ENCODE results near the gene LY86. TPM values are rescaled to one million over a fixed set of nuclear protein-coding genes. Genes with fewer than 3 reads are reported as not detected.

Gene LY86
- total RNA-seq, 1 experiment from 2014 or later, result not detected

GRCh38 chr6:6547110-6547879 lies 41.2 kb upstream of the LY86 start:
- Histone ChIP-seq H3K27me3 (ENCODE audit: insufficient read depth, low read length) (no peaks in the 10 kb centered on the region), H3K23me2 (ENCODE audit: insufficient read length, low read depth, low read length, poor library complexity, severe bottlenecking) (peaks cover 10% of the 10 kb centered on the region), H2BK120ac (ENCODE audit: low read depth, low read length, poor library complexity, severe bottlenecking) (no peak overlapping the region), H4K5ac (ENCODE audit: insufficient read length, low read depth, low read length) (no peak overlapping the region), H2BK5ac (ENCODE audit: insufficient read length, low read length) (no peak overlapping the region), H3K4me2 (ENCODE audit: insufficient read depth, insufficient read length, low read length) (peak overlapping the region; percentile 58), H2BK12ac (ENCODE audit: insufficient read length, low read depth, low read length) (no peak overlapping the region), H2AFZ (ENCODE audit: low read length) (peak overlapping the region; percentile 98), H4K20me1 (ENCODE audit: control insufficient read depth, insufficient read depth, insufficient read length) (no peaks in the 10 kb centered on the region), H3K18ac (ENCODE audit: insufficient read length, low read depth, low read length) (no peak overlapping the region), H3K14ac (ENCODE audit: insufficient read depth, low read length) (no peak overlapping the region), H3K9ac (ENCODE audit: extremely low read depth, insufficient read length, low read length) (no peak overlapping the region), H3K23ac (ENCODE audit: insufficient read length, low read depth, low read length) (no peak overlapping the region), H3K27ac (ENCODE audit: insufficient read length, low read depth, low read length) (peak overlapping the region; percentile 5), H4K91ac (ENCODE audit: insufficient read length, low read depth, low read length) (no peak overlapping the region), H3K4ac (ENCODE audit: low read depth, low read length) (no peak overlapping the region), H2BK20ac (ENCODE audit: low read depth, low read length, poor library complexity, severe bottlenecking) (no peak overlapping the region), H3K9me3 (ENCODE audit: control insufficient read depth, low read depth, low read length) (no peaks in the 10 kb centered on the region), H3K4me1 (ENCODE audit: insufficient read depth, low read length) (no peaks in the 10 kb centered on the region), H3T11ph (ENCODE audit: low read length) (no peak overlapping the region), H3K56ac (ENCODE audit: insufficient read length, low read depth, low read length) (no peak overlapping the region), H2BK15ac (ENCODE audit: low read depth, low read length) (no peak overlapping the region), H4K8ac (replicated peaks; ENCODE audit: insufficient read length, low read depth, low read length) (no peak overlapping the region), H3K79me2 (ENCODE audit: insufficient read depth, low read length) (no peaks in the 10 kb centered on the region), H2AK5ac (ENCODE audit: insufficient read length, low read length) (no peak overlapping the region), H3K79me1 (ENCODE audit: insufficient read depth, low read depth, low read length, poor library complexity, severe bottlenecking) (no peaks in the 10 kb centered on the region)
- Mint-ChIP-seq H3K4me1 (peaks cover 14 to 16% of the 10 kb centered on the region in 2 experiments), H3K36me3 (ENCODE audit: insufficient read depth in 1 of 3, low read depth in 3 of 3) (peaks cover under 1 to 7% (median 2%) of the 10 kb centered on the region in 3 experiments; a peak in 4 of 7 replicates), H3K9me3 (peaks cover 7 to 10% of the 10 kb centered on the region in 2 experiments; a peak in 4 of 5 replicates), H3K27ac (peak overlapping the region in 2 of 3 experiments; percentile 65 to 72; a peak in 5 of 7 replicates), H3K4me3 (peak overlapping the region; percentile 67 to 76), H3K27me3 (ENCODE audit: low read depth) (peaks cover 39% of the 10 kb centered on the region)
- DNase-seq, result peak; percentile 93
- peak; percentile 97 for TF ChIP-seq CTCF (conservative IDR thresholded peaks at IDR 0.05)
- WGBS (ENCODE audit: extremely low coverage, insufficient read length, low lambda C conversion rate), result no CpG with 5 or more reads among the region's 14 CpGs

Data from H9 (cell line).